Stimulated activated CD8-positive, alpha-beta memory T cell treated with anti-CD3 and anti-CD28 coated beads, Interleukin-4, amount 100 ng/mL, for 4 hours (primary cell): ENCODE measurements around the gene HPCAL1.

Experiments used
- DNase-seq, 2 donors: peaks; one replicate each; pipeline ENCODE4 v3.0.0-alpha.2; 2020; ENCODE audit warnings: low read depth in 2 of 2, low spot score in 1 of 2

HPCAL1 gene

DNA sequence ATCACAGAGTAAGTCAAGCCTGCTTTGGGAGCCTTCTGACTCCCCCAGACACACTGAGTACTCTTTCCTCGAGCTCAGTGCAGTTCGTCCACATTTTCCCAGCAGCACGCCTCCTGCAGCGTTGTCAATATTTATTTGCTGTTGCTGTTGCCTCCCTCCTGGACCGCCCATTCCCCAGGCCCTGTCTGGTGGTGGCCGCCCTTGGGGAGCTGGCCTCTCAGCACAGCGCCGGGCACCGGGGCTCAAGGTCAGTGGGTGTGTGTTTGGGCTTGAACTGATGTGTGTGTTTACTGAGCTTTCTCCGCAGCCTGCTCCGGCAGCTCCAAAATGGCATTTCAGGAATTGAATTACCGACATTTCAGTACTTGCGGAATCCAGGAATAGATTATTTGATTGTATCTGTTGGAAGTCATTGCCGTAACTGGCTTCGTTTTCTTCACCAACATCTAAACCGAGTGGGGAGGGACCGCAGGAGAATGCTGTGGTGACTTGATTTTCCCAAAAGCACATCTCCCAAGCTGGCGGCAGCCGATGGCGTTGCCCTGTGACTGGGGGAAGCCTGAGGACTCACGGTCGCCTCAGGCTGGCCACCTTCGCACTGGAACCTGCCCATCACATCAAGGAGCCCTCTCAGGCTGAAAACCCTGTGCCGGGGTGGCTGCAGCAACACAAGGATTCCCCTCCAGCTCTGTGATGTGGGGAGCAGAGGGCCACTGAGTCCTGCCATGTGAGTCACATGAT is 66.0 kb downstream of the HPCAL1 start:
- no peak for DNase-seq

DNA sequence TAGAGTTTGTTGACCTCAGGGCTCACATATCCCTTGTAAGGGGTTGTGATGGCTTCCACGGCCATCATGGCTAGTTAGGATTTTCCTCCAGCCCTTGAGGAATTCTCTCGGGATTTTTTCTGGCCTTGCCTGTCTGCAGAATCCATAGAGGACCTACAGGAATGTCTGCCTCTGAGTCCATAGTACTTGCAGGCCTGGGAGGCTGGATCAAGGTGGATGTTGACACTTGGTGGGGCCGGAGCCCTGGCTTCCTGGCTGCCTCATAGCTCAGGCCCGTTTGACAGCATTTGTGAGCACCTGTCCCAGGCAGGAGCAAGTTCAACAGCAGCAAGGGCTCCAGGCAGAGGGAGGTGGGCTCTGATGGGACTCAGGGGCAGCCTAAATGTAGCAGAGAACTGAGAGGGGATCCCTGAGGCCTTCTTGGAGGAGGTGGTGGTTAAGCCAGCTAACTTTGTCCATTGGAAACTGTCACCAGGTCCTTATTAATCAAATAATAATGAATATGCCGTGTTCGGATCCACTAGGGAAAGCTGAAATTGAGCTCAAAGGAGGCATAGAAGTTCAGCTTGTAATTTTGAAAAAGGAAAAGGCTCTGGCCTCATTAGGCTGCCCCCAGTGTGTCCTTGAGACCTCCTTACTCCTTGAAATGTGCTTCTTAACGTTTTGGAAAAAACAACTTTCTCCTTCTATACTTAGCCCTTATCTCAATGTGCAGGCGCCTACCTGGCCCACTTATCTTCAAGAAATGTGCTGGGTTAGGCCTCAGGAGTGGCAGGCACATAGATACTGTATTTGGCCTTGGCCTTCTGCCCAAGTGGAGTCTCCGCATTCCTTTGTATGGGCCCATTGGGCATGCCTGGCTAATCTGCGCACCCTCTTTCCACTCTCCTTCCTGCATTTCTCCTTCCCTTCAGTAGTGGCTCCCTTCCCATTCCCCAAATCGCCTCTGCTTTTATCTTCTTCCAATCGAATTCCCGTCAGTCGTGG is 66.9 kb downstream of the HPCAL1 start:
- DNase-seq: no peak

DNA sequence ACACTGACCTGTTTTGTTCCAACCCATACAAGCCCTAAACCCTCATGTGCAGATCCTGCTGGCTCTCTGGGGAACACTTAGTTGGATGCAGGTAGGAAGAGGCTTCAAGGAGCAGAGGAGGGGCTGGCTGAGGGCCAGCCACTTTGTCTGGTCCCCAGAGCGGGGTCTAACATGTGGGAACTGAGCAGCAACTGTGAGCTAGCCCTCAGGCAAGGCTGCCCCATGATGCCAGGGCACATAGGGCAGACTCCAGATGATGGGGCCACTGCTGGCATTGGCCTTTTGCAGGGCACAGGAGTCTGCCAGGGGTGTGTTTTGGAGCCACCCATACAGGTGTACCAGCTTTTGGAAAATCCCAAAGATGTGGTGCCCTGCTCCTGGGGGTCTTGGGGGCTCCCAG is 67.7 kb downstream of the HPCAL1 start:
- DNase-seq: no peak

DNA sequence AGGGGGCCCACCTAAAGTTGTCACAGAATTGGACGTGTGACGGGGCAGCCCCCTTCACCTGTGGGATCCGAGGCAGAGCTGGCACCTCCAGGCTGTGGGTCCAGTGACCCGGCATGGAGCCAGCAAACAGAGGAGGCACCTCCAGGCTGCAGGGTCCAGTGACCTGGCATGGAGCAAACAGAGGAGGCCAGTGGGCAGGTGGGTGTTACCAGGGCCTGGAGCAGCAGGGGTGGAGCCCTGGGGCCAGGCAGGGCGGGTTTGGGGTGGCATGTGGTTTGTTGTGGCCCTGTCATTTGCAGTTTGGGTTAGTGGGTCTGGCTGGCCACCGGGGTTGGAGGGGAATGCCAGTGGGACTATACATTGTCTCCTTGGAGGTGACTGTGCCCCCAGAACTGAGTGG is 68.2 kb downstream of the HPCAL1 start:
- DNase-seq: no peak

DNA sequence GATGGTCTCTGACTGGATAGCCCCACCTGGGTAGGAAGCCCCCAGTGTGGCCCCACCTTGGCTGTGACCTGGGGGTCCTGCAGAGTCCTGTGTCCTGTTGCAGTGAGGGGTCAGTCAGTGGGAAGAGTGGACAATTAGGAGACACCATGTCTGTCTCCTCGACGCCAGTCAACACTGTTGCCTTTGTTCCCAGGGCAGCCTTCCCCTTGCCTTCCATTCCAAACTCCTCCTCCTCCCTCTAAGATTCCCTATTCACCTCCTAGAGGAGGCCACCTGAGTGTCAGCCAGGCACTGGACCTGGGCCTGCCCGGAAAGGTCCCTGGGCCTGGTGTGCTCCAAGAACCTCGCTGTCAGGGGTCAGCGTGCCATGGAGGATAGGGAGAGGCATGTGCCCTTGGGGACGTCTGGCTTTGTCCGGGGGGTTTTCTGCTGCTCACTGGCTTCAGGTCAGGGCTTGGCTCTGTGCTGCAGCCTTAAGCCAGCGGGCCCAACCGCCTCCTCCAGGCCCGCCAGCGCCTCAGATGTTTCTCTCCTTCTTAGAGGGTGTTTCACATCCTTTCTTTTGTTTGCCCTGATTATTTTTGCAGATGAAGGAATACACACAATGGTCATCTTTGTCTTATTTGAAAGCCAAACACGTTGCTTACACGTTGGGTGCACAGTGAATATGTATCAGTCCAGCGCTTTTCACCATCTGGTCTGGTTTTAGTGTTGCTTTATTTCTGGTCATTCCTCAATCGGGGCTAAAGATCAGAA is 68.9 kb downstream of the HPCAL1 start:
- no peak for DNase-seq

DNA sequence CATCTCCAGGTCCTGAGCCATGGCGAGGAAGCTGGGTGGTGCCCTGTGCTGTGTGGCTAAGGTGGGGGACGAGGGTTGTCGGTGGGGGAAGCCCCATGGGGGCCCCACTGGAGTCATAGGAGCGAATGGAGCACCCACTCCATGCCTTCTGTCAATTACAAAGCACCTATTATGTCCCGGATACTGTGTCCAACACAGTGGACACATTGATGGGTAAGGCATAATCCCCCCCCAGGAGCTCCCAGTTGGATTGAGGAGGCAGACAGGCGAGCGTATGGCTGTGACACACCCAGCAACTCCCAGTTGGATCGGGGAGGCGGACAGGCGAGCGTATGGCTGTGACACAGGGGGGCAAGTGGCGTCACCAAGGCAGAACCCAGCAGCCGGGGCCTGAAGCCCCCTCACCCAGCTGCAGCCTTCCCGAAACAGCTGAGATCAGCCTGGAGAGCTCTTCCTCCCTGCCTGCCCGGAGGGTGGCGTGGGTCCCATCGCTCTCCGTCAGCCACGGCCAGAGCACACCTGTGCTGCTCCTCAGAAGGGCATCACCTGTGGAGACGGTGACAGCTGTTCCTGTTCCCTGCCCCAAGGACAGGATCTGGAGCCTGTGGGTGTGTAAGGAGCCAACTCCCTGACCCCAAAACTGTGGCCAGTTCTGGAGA is 69.6 kb downstream of the HPCAL1 start:
- no peak for DNase-seq

DNA sequence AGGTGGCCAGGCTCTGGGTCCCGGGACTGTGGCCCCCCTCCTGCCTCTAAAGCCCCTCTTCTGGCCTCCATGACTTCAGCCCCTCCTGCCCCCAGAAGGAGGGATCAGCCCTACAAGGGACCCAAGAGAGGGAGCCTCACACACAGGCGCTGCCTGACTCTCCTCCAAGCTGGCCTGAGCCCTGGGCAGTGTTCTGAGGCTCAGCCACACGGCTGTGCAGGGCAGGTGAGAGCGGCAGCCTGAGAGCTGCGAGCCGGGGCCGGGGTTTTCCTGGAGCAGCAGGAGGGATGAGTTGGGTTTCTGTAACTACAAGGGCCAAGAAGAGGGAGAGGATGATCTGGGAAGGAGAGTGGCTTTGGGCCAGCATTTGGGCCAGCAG is 70.1 kb downstream of the HPCAL1 start:
- no peak for DNase-seq

DNA sequence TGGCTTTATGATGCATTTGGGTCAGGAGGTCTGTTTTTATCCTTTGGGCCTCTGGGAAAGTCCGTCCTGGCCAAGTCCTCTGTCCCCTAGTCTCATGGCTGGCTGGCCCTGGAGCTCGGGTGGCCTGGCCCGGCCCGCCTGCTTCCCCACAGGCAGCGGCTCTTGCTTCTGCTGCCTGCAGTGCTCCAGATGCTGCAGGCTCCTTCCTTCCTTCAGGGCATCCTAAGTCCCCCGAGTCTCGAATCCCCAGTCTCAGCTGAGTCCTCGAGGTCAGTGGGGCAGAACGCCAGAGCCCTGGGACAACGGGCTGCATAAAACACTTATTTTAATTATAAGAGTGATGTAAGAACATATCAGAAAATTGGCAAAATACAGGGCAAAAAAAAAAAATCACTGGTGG is 71.2 kb downstream of the HPCAL1 start:
- DNase-seq: no peak

DNA sequence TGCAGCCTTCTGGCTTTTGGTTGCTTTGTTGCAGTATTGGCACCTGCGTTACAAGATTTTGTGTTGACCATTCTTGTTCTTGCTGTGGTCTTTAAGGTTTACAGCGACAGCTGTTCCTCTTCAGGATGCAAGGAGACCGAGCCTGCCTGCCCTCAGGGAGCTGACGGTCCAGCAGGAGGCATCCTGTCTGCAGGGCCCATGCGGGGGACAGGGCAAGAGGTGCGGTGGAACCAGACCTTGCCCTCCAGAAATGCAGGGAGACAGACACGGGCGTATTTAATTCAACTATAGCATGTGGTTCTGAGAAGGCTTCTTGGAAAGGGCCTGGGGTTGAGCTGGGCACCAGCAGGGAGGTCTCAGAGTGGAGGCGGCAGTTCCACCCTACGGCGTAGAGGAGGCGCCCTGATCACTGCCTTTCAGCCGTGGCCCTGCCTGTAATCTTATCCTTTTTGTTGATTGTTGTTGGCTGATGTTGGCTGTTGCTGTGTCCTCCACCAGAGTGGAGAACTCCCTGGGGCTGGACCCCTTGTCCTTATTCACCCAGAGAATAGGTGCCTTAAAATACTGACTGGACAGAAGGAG is 71.7 kb downstream of the HPCAL1 start:
- no peak for DNase-seq

DNA sequence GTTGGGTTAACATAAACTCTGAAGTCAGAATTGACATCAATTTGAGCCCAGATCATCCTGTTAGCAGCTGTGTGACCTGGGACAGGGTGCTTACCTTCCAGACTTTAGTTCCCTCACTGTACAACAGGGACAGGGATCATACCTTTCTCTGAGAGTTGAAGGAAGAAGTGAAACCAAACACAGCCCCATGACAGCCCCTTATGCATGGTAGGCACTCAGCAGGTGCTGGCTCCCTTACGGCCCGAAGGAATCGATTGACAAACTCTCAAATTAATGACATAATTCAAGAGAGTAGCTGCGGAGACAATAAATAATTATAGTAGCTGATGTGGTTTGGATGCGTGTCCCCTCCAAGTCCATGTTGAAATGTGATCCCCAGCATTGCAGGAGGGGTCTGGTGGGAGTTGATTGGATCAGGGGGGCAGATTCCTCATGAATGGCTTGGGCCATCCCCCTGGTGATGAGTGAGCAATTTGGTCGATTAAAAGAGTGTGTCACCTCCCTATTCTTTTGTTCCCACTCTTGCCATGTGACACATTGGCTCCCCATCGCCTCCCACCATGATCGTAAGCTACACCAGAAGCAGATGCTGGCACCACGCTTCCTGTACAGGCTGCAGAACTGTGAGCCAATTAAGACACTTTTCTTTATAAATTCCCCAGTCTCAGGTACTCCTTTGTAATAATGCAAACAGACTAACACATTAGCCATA is 73.0 kb downstream of the HPCAL1 start:
- peak in 1 of 2 donors; percentile 14 for DNase-seq

DNA sequence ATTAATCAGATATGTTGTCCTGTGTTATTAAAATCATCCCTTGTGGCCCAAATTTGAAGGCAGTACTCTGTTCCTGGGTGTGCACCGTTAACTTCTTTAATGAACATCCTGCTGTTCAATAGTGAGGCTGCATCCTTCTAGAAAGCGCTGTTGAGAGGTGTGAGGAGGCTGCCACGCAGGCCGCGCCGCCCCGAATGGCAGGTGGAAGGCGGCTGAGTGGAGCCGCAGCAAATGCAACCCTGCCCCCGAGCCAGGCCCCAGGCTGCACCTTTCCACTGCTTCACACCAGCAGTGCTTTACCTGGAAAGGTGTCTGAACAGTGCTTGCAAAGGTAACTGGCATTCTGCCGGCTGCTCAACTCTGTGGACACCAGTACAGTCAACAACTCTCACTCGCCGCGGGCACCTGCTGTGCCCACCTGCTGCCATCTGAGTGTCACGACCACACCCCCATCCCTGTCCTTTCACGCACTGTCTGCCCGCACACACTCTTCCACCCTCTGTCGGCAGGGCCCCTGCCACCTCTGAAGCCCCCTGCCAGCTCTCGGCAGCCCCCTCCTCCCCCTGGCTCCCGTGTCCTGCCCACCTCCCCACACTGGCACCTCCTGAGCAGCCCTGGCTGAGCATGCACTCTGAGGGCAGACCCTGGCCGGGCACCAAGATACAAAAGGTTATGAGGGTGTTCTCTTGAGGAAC is 74.5 kb downstream of the HPCAL1 start:
- no peak for DNase-seq

DNA sequence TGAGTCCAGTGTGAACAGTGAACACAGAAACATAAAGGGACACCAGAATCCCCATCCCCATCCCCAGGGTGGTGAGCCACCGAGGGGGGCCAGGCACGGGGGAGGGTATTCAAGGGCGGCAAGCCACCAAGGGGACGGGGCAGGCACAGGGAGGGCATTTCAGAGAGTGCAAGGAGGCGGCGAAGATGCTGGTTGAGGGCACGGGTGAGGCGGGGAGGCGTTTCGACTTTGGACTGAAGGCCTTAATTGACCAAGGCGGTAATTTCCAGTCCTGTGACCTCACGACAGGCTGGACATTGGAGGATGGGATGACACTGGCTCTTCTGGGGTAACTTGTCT is 75.0 kb downstream of the HPCAL1 start:
- no peak for DNase-seq

DNA sequence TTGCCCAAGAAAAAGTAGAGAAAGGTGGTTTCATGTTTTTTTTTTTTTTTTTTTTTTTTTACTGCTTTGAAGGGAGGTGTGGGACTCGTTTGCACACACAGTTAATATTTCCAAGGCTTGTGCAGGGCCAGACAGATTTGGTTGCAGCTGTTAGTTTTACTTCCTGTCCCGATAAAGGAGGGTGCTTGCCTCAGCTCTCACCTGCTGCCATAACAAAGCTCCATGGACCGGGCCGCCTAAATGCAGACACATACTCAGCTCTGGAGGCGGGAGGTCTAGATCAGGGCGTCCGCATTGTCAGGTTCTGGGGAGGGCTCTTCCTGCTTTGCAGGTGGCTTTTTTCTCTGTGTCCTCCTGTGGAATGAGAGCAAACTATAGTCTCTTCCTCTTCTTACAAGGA is 75.5 kb downstream of the HPCAL1 start:
- no peak for DNase-seq

DNA sequence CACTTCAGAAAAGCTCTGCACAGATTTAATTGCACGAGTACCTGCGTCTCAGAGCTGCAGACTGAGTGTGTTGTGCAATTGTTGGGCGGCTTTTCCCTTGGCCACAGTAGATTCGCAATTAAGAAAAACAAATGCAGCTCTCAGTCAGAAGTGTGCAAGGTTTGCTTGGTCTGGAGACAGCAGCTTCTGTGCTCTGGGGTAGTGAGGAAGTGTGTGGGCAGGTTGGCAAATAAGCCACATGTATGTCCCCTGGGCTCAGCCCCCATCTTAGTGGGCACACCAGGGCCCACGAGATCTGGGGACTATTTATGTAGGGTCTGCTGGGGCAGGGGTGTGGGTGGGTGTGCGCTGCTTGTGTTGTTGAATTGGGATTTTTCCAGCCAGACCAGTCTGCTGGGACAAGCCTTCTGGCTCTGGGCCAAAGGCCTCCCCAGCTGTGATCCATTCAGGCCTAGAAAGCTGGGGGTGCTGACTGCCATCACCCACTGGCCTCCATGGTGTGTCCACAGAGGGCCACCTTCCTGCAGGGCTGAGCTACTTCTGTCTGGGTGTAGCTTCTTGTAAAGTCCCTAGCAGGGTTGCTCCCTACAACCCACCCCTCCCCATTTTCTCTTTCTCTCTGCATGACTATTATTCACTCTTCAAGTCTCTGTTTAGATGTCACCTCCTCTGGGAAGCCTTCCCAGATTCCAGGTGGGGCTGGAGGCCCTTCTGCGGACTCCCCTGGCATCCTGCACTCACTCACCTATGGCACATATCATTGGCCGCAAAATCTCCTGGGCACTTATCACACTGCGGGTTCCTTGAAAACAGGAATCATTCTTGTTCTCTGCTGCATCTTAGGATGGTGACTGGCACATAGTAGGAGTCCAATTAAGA is 77.6 kb downstream of the HPCAL1 start:
- no peak for DNase-seq

DNA sequence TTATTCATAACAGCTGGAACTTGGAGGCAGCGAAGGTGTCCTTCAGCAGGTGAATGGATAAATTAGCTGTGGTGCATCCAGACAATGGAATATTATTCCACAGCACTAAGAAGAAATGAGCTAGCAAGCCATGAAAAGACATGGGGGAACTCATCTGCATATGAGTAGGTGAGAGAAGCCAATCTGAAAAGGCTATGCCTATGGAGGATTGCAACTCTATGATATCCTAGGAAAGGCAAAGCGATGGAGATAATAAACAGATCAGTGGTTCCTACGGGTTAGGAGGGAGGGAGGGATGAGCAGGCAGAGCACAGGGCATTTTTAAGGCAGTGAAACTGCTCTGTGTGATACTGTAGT is 79.3 kb downstream of the HPCAL1 start:
- no peak for DNase-seq

DNA sequence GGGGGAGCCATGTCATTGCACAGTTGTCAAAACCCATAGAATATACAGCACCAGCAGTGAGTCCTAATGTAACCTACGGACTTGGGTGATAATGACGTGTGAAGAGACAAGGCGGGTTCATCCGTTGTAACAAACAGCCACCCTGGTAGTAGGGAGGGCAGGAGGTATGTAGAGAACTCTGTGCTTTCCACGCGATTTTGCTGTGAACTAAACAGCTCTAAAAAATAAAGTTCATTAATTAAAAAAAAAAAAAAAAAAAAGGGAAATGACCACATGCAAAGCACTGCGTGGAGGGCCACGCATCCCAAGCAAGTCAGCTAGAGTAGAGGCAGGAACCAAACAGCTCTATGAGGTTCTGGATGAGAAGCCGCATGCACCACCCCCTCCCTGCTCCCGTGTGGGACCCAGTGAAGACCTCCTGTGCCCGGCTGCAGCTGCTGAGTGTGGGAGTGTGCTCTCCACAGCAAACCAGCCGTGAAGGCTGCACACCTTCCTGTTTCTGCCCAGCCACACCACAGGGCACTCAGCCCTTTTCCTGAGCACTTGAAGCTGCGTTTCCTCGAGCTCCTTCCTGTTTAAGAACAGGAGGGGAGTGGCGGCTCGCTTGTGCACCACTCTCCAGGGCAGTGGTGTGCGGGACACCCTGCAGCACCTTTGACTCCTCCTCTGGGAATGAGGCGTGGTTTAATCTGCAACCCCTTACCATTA is 79.8 kb downstream of the HPCAL1 start:
- no peak for DNase-seq

DNA sequence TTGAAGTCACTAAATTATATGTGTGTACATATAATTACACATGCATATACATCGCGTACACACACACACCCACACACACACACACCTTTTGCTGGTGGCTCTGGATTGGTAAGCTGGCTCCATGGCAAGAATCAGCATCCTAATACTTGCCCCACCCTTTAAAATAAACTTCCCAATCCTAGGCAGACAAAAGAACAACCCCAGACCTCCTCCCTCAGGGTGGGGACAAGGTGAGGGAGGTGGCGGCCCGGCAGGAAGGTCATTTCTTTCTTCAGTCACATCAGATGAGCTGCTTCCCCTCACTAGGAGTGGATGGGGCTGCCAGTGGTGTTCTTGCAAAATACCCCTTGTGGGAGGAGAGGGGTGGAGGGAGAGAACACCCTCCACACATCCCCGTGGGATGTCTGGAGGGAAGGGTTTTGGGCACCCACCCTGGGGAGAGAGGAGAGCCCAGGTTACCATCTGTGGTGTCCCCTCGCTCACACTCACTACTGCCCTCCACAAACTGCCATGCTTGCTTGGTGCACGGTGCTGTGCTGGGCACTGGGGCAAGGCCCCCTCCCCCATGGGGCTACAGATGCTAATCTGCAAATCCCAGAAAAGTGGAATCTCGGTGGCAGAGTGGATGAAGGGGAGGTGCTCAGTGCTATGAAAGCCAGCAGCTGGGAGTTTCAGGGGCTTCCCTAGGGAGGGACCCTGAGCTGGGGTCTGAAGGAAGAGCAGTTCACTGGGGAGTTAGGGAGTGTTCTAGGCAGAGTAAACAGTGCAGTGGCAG is 81.4 kb downstream of the HPCAL1 start:
- no peak for DNase-seq
